Right lobe of liver (tissue), 6 donors: ENCODE results near the gene HLA-DMB. TPM values are rescaled to one million over a fixed set of nuclear protein-coding genes. Genes with fewer than 3 reads are reported as not detected.
A peak's percentile ranks its signal among the peaks of the same experiment; 100 is the strongest.

Source experiments
- ATAC-seq, 4 donors: fragments of 200-7000 bp; cut with Tn5 transposase; one replicate each; pipeline ENCODE4 v1.9.1; 2020; ENCODE audit warnings: mild to moderate bottlenecking in 4 of 4, moderate library complexity in 4 of 4
- DNase-seq, 3 donors: peaks; one replicate each; pipeline ENCODE4 v3.0.0-alpha.2; 2020
- H3K27ac ChIP-seq, 3 donors: fragments of 200-600 bp; one replicate each; pipeline ENCODE4 v1.8.0; 2022
- H3K27me3 ChIP-seq, 2 donors: fragments of 200-600 bp; one replicate each; pipeline ENCODE4 v1.8.0; 2022
- H3K36me3 ChIP-seq, 4 donors: fragments of 200-600 bp; sonication (generic) in 1 of 4; one replicate each; pipeline versions ENCODE4 v1.5.1 to v1.8.0; 2017 to 2022; ENCODE audit warnings: control low read depth in 1 of 4
- H3K4me1 ChIP-seq, 4 donors: fragments of 200-600 bp; sonication (generic) in 1 of 4; one replicate each; pipeline versions ENCODE4 v1.5.1 to v1.8.0; 2017 to 2022; ENCODE audit warnings: control low read depth in 1 of 4
- H3K4me3 ChIP-seq, 3 donors: fragments of 200-600 bp; one replicate each; pipeline ENCODE4 v1.8.0; 2022
- H3K9me3 ChIP-seq, 4 donors: fragments of 200-600 bp; sonication (generic) in 1 of 4; one replicate each; pipeline versions ENCODE4 v1.5.1 to v1.8.0; 2017 to 2022; ENCODE audit warnings: control low read depth in 1 of 4
- POLR2A ChIP-seq: fragments of 450-650 bp; IDR thresholded peaks from one replicate; pipeline ENCODE4 v1.6.1; 2017; ENCODE audit warnings: antibody characterized with exemption, mild to moderate bottlenecking
- WGBS: methylation state at CpG from one replicate; pipeline ENCODE4 v1.1.6; 2018; ENCODE audit warnings: low coverage, low lambda C conversion rate; ENCODE audit not compliant: insufficient coverage; ENCODE audit errors: missing lambda C conversion rate; 5-methylcytosine and 5-hydroxymethylcytosine counted together
- intact Hi-C, 2 donors: fragments of 100-400 bp; cut with DNase I; formaldehyde crosslinking; loops; one replicate each; pipeline versions ENCODE4 v1.11.2 to v1.14.1; 2022
- total RNA-seq, 6 experiments: library from RNA; depleted of rRNA in 2 of 6; stranded (reverse); fragments of >200 nt in 2 of 6; fragmentation: NEBNext Ultra II Directional in 3 of 6; extraction: Animal tissue kit (Norgen Biotek cat#: 25700) in 3 of 6; gene quantifications; one replicate each; pipeline versions ENCODE4 v1.1.0 to v1.2.4, GENCODE V29; 2016 to 2023
- TF ChIP-seq, protein P1 (sequence below), 4 donors: fragments of 200-600 bp in 3 of 4; fragments of 450-650 bp in 1 of 4; IDR thresholded peaks; one replicate each; pipeline versions ENCODE4 v1.5.1 to v1.8.0; 2016 to 2022; ENCODE audit warnings: antibody characterized with exemption in 4 of 4, mild to moderate bottlenecking in 2 of 4
- donor health status: DM: no; HTN: yes; CAD: no.
- donor health status: DM: no; HTN: no; CAD: no.
- donor health status: DM: no; HTN: no; CAD: no.
- donor health status: DM: no; HTN: yes; CAD: no.
- donor health status: DM: no; HTN: yes; CAD: no.

HLA-DMB gene
- total RNA-seq, 6 experiments from 2014 or later, result 1.8 to 22.0 (median 6.5) TPM

DNA sequence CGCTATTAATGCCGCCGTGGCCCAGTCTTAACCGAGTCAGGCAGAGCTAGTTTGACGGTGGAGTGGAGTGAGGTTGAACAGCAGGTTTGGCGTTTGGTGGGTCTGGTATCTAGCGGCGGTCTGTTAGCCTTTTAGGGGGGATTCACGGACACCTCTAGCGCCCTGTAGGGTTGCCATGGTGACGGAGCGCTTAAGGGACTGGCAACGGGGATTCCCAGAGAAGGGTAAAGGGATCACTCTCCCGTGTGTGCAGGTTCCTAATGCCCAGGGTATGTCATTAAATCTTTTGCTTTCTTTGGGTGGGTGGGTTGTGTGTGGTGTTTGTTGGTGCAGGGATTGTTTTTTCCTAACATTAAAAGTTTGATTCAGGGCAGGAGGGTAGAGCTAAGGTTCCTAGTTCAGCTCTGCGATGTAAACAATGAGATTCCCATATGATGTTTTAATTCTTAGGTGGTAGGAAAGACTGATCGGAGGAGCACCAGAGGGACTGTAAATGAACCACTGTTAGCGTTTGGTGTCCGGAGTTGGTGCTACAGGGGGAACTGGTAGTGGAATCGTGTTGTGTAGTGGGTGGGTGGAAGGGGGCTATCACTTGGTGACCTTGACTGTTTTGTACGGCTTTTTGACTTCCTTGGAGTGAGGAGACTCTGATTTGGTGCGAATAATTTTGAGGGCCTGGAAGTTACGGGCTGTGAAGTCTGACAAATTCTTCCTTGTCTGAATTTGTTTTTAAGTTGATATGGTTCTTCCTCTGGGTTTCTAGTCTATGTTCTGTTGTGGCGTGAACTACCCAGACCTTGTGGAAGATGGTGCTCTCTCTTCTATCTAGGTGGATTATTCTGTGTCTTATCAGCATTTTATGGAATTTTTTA lies 32.6 kb upstream of the HLA-DMB start:
- Histone ChIP-seq H3K9me3 (no peaks in the 10 kb centered on the region), H3K27ac (peak overlapping the region; percentile 73 to 81 (median 80)), H3K27me3 (no peaks in the 10 kb centered on the region), H3K4me3 (peak overlapping the region; percentile 90 to 97 (median 95)), H3K36me3 (peaks cover 15 to 47% (median 41%) of the 10 kb centered on the region in 4 donors), H3K4me1 (peaks cover 0 to 36% (median 16%) of the 10 kb centered on the region in 4 donors)
- TF ChIP-seq POLR2A, result no peak
- TF ChIP-seq, protein P1, sequence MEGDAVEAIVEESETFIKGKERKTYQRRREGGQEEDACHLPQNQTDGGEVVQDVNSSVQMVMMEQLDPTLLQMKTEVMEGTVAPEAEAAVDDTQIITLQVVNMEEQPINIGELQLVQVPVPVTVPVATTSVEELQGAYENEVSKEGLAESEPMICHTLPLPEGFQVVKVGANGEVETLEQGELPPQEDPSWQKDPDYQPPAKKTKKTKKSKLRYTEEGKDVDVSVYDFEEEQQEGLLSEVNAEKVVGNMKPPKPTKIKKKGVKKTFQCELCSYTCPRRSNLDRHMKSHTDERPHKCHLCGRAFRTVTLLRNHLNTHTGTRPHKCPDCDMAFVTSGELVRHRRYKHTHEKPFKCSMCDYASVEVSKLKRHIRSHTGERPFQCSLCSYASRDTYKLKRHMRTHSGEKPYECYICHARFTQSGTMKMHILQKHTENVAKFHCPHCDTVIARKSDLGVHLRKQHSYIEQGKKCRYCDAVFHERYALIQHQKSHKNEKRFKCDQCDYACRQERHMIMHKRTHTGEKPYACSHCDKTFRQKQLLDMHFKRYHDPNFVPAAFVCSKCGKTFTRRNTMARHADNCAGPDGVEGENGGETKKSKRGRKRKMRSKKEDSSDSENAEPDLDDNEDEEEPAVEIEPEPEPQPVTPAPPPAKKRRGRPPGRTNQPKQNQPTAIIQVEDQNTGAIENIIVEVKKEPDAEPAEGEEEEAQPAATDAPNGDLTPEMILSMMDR (IDR thresholded peaks at IDR 0.05), result no peak
- intact Hi-C loops, result no loop called here
- ATAC-seq, result no peak
- peak; percentile 55 to 66 (median 60) for DNase-seq
- 0% methylated on average over 20 of the region's 23 CpGs for WGBS

DNA sequence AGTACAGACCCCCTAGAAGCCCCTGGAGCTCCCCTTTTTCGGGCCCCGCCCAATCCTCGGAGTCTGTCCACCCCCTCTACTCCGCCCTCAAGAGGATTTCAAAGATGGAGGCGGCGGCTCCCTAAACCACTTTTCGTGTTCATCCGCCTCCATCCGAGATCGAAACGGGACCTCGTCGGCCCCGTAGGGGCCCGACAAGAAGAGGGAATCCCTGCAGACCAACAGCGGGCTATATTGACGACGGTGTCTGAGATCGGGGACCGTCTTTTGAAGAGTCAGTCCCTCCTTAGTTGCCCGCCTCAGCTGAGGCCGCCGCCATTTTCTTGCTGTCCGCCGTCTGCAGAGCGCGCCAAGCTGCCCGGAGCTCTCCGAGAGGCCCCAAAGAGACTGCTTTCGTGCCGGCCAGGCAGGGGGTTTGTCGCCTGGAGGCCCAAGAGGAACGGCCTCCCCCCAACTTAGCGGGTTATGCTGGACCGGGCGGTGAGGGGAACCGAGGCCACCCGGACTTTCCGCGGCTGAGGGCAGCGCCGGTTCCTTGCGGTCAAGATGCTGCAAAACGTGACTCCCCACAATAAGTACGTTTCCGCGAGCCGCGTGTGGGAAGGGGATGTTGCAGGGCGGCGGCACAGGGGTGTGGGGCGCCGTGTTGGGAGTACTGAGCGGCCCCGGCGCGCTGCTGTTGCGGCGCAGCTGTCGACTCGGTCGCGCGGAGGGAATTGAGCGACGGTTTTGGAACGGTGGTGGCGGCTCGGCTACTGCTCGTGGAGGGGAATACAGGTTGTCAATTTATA lies 31.7 kb upstream of the HLA-DMB start:
- no peaks in the 10 kb centered on the region for H3K27me3 ChIP-seq
- WGBS, result 0% methylated on average over 27 of the region's 70 CpGs
- no peaks in the 10 kb centered on the region for H3K9me3 ChIP-seq
- ATAC-seq (no peak), DNase-seq (peak; percentile 62 to 77 (median 66))
- TF ChIP-seq, protein P1 (IDR thresholded peaks at IDR 0.05), result no peak
- TF ChIP-seq POLR2A, result no peak
- H3K4me1 ChIP-seq, result peaks cover 0 to 27% (median 11%) of the 10 kb centered on the region in 4 donors
- peak overlapping the region; percentile 90 to 97 (median 95) for H3K4me3 ChIP-seq
- peak overlapping the region; percentile 73 to 81 (median 80) for H3K27ac ChIP-seq
- peaks cover 12 to 38% (median 33%) of the 10 kb centered on the region in 4 donors for H3K36me3 ChIP-seq
- intact Hi-C loops, result no loop called here

DNA sequence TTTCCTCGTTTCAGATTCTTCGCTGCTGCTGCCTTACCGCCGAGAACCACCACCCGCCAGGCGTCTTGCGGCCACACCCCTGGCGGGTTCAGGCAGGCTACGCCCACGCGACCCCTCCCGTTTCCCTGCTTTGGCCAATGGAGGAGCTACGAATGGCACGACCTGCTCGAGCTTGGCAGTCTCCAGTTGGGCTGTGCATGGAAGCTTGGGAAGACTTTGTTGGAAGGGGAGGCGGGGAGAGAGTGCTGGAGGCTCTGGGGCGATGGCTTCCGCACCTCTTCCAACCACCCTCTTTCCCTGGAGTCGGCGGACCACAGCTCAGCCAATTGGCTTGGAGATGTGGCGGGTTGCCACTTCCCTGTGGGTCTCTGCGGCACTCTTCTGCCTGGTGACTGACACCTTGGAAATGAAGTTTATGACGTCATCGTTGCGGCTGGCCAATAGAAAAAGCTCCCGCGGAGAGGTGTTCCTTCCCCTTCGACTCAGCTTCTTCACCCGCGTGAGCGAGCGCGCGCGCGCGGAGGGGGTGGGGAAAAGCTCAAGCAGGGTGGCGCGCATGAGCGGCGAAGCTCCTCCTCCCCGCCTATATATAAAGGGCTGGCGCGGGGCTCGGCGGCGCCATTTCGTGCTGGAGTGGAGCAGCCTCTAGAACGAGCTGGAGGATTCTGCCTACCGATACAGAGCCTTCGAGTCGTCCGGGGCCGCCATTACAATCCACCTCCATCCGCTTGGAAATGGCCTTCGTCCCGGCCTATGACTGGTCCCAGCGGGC lies 30.9 kb upstream of the HLA-DMB start:
- Histone ChIP-seq H3K4me1 (peaks cover 0 to 25% (median 10%) of the 10 kb centered on the region in 4 donors), H3K36me3 (peaks cover 6 to 31% (median 26%) of the 10 kb centered on the region in 4 donors), H3K4me3 (peak overlapping the region; percentile 90 to 97 (median 95)), H3K27ac (peak overlapping the region; percentile 100), H3K9me3 (no peaks in the 10 kb centered on the region), H3K27me3 (no peaks in the 10 kb centered on the region)
- peak; percentile 99 to 100 (median 100) for DNase-seq
- WGBS, result 0% methylated on average over 10 of the region's 58 CpGs
- TF ChIP-seq, protein P1 (IDR thresholded peaks at IDR 0.05), result no peak
- TF ChIP-seq POLR2A, result peak; percentile 97
- peak; percentile 50 to 62 (median 54) for ATAC-seq
- intact Hi-C loops, result no loop called here

DNA sequence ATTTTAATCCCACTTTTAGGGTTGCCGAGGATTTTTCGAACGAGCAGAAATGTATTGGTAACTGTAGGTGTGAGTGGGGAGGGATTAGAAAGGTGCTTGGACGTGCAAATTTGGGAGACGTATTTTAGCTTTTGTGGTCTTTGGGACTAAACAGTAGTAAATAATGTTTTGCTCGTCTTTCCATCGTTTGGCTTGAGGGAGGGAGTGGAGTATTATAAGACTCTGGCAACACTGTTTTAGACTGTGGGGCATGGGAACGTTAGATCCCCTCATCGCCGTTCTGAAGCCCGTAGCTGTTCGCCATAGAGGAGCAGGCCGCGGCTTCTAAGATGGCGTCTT lies 30.4 kb upstream of the HLA-DMB start:
- peaks cover under 1 to 25% (median 21%) of the 10 kb centered on the region in 4 donors for H3K36me3 ChIP-seq
- ATAC-seq (no peak), DNase-seq (no peak)
- WGBS, result 0% methylated on average over 7 of the region's 15 CpGs
- peak overlapping the region; percentile 100 for H3K27ac ChIP-seq
- H3K4me1 ChIP-seq, result peaks cover 0 to 25% (median 10%) of the 10 kb centered on the region in 4 donors
- H3K9me3 ChIP-seq, result no peaks in the 10 kb centered on the region
- TF ChIP-seq, protein P1 (IDR thresholded peaks at IDR 0.05), result no peak
- no peak for TF ChIP-seq POLR2A
- intact Hi-C loops, result no loop called here
- peak overlapping the region; percentile 71 to 85 (median 81) for H3K4me3 ChIP-seq
- H3K27me3 ChIP-seq, result no peaks in the 10 kb centered on the region
